Putamen (tissue), 1 donor: Measurements from ENCODE around the gene SEMA6A.

Experiments used
- DNase-seq: peaks from one replicate; pipeline ENCODE4 v3.0.0-alpha.2; 2016; ENCODE audit warnings: low spot score

SEMA6A gene

GRCh38 chr5:116522356-116523136 is 52.1 kb downstream of the SEMA6A start:
- no peak for DNase-seq

- DNase-seq, result no peak
Measured at GRCh38 chr5:116521173-116521872, 53.3 kb downstream of the SEMA6A start.

GRCh38 chr5:116520771-116521170 is 53.9 kb downstream of the SEMA6A start:
- DNase-seq, result no peak

GRCh38 chr5:116518423-116518822 is 56.2 kb downstream of the SEMA6A start:
- DNase-seq, result no peak

- DNase-seq, result no peak
Measured at GRCh38 chr5:116517488-116517887, 57.1 kb downstream of the SEMA6A start.

- no peak for DNase-seq
Measured at GRCh38 chr5:116516021-116516420, 58.6 kb downstream of the SEMA6A start.

- no peak for DNase-seq
Measured at GRCh38 chr5:116514421-116514970, 60.1 kb downstream of the SEMA6A start.

GRCh38 chr5:116510517-116510916 is 64.1 kb downstream of the SEMA6A start:
- no peak for DNase-seq

GRCh38 chr5:116509483-116510244 is 65.0 kb downstream of the SEMA6A start:
- no peak for DNase-seq

GRCh38 chr5:116508835-116509234 is 65.8 kb downstream of the SEMA6A start:
- DNase-seq, result no peak

- DNase-seq, result no peak
Measured at GRCh38 chr5:116507941-116508655, 66.5 kb downstream of the SEMA6A start.

- DNase-seq, result no peak
Measured at GRCh38 chr5:116507051-116507537, 67.5 kb downstream of the SEMA6A start.

- DNase-seq, result no peak
Measured at GRCh38 chr5:116506488-116506887, 68.1 kb downstream of the SEMA6A start.

GRCh38 chr5:116504593-116505166 is 69.9 kb downstream of the SEMA6A start:
- no peak for DNase-seq

- no peak for DNase-seq
Measured at GRCh38 chr5:116502616-116503015, 72.0 kb downstream of the SEMA6A start.

- no peak for DNase-seq
Measured at GRCh38 chr5:116502138-116502537, 72.5 kb downstream of the SEMA6A start.

- no peak for DNase-seq
Measured at GRCh38 chr5:116498503-116499048, 76.0 kb downstream of the SEMA6A start.

- peak; percentile 34 for DNase-seq
Measured at GRCh38 chr5:116497631-116498030, 77.0 kb downstream of the SEMA6A start.

GRCh38 chr5:116495786-116496357 is 78.8 kb downstream of the SEMA6A start:
- DNase-seq, result no peak

- no peak for DNase-seq
Measured at GRCh38 chr5:116494784-116495450, 79.7 kb downstream of the SEMA6A start.
